ENCODE results near the gene TLE2. TPM values are rescaled to one million over a fixed set of nuclear protein-coding genes. Genes with fewer than 3 reads are reported as not detected.

Gene TLE2
- total RNA-seq, 1 experiment from 2014 or later, result 3.0 TPM

- no peak overlapping the region for H3K4me3 Mint-ChIP-seq (ENCODE audit: unreplicated experiment)
- ChIA-PET POLR2A (no interaction called here), CTCF (no interaction called here)
- TF ChIP-seq CTCF (IDR thresholded peaks at IDR 0.05; ENCODE audit: unreplicated experiment), result no peak
- H3K27me3 Mint-ChIP-seq (ENCODE audit: insufficient read depth, unreplicated experiment), result no peaks in the 10 kb centered on the region
- H3K36me3 Mint-ChIP-seq (ENCODE audit: insufficient read depth, unreplicated experiment), result no peaks in the 10 kb centered on the region
- no peaks in the 10 kb centered on the region for H3K4me1 Mint-ChIP-seq (ENCODE audit: insufficient read depth, unreplicated experiment)
- H3K9me3 Mint-ChIP-seq (ENCODE audit: unreplicated experiment), result no peaks in the 10 kb centered on the region
- BruUV-seq (replicated peaks), result no TSS peak
- intact Hi-C loops (cut with micrococcal nuclease), result no loop called here
- no peak overlapping the region for H3K27ac Mint-ChIP-seq (ENCODE audit: low read depth, unreplicated experiment)
- no peak for DNase-seq (ENCODE audit: unreplicated experiment)
These were observed 11.2 kb downstream of the TLE2 start for GRCh38 chr19:3017923-3018322.

DNA sequence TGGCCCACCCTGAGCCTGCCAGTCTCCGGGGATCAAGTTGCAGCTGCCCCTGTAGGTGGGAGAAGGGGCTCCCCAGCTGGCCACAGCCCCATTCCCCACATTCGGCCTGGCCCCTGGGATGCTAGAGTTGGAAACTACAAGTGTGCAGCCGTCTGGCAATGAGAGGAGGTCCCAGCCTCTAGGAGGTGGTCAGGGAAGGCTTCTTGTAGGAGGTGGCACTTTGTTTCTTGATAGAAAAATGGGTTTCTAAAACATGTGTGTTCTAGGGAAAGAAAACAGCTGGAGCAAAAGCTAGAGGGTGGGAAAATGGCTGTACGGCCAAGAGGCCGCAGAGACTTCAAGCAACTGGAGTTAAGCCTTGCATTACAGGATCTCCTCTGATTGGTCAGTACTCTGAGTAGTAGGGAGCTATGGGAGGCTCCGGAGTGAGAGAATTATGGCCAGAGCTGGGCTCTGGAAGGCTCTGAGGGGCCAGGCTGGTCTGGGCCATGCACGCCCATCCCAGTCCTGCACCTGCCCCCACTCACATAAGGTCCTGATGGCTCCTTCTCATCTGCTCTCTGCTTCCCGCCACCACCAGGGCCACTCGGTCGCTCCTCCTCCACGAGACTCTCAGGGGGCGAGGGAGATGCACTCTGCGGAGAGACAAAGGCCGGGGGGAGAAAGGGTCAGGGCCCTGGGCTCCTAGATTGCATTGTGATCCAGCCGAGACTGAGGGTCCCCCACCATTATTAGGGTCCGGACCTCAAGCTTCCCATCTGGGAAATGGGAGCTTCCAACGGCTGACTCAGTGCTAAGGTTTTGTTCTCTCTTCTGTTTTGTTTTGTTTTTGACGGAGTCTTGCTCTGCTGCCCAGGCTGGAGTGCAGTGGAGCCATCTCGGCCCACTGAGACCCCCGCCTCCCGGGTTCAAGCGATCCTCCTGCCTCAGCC lies 13.7 kb downstream of the TLE2 start:
- ChIA-PET POLR2A (no interaction called here), CTCF (interaction anchor here (0.7 kb wide), 1 partner anchor 13 kb away, joined by 3 read pairs; no protein-coding TSS in a partner anchor)
- no TSS peak for BruUV-seq (replicated peaks)
- DNase-seq (ENCODE audit: unreplicated experiment), result no peak
- Mint-ChIP-seq H3K27me3 (ENCODE audit: insufficient read depth, unreplicated experiment) (no peaks in the 10 kb centered on the region), H3K36me3 (ENCODE audit: insufficient read depth, unreplicated experiment) (no peaks in the 10 kb centered on the region), H3K4me3 (ENCODE audit: unreplicated experiment) (no peak overlapping the region), H3K9me3 (ENCODE audit: unreplicated experiment) (no peaks in the 10 kb centered on the region), H3K27ac (ENCODE audit: low read depth, unreplicated experiment) (no peak overlapping the region), H3K4me1 (ENCODE audit: insufficient read depth, unreplicated experiment) (no peaks in the 10 kb centered on the region)
- intact Hi-C loops (cut with micrococcal nuclease), result no loop called here
- no peak for TF ChIP-seq CTCF (IDR thresholded peaks at IDR 0.05; ENCODE audit: unreplicated experiment)

DNA sequence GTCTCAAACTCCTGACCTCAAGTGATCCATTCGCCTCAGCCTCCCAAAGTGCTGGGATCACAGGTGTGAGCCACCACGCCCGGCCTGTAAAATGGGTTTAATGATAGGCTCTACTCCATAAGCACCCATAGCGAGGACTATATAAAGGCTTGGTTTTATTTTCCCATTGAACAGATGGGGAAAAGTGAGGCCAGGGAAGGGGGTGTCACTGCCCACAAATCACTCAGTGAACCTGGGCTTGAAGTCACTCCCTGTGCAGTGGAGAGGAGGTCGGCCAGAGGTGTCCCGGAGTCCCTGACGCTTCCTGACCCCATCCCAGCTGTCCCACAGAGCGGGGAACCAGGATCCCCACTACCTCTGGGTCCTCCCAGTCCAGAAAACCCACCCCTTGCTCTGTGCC lies 14.9 kb downstream of the TLE2 start:
- H3K27me3 Mint-ChIP-seq (ENCODE audit: insufficient read depth, unreplicated experiment), result no peaks in the 10 kb centered on the region
- no peak overlapping the region for H3K4me3 Mint-ChIP-seq (ENCODE audit: unreplicated experiment)
- BruUV-seq (replicated peaks), result no TSS peak
- intact Hi-C loops (cut with micrococcal nuclease), result no loop called here
- POLR2A ChIA-PET, result interaction anchor here (0.7 kb wide), 1 partner anchor 18 kb away, joined by 3 read pairs; no protein-coding TSS in a partner anchor
- CTCF ChIA-PET, result interaction anchor here (0.6 kb wide), 1 partner anchor 8 kb away, joined by 3 read pairs; no protein-coding TSS in a partner anchor
- no peak for TF ChIP-seq CTCF (IDR thresholded peaks at IDR 0.05; ENCODE audit: unreplicated experiment)
- H3K36me3 Mint-ChIP-seq (ENCODE audit: insufficient read depth, unreplicated experiment), result no peaks in the 10 kb centered on the region
- no peaks in the 10 kb centered on the region for H3K9me3 Mint-ChIP-seq (ENCODE audit: unreplicated experiment)
- DNase-seq (ENCODE audit: unreplicated experiment), result no peak
- no peak overlapping the region for H3K27ac Mint-ChIP-seq (ENCODE audit: low read depth, unreplicated experiment)
- no peaks in the 10 kb centered on the region for H3K4me1 Mint-ChIP-seq (ENCODE audit: insufficient read depth, unreplicated experiment)

- H3K27me3 Mint-ChIP-seq (ENCODE audit: insufficient read depth, unreplicated experiment), result no peaks in the 10 kb centered on the region
- H3K36me3 Mint-ChIP-seq (ENCODE audit: insufficient read depth, unreplicated experiment), result no peaks in the 10 kb centered on the region
- H3K4me1 Mint-ChIP-seq (ENCODE audit: insufficient read depth, unreplicated experiment), result no peaks in the 10 kb centered on the region
- no peaks in the 10 kb centered on the region for H3K9me3 Mint-ChIP-seq (ENCODE audit: unreplicated experiment)
- CTCF ChIA-PET, result interaction anchor here (1.3 kb wide), 1 partner anchor 23 kb away, joined by 3 read pairs; no protein-coding TSS in a partner anchor
- BruUV-seq (replicated peaks), result no TSS peak
- POLR2A ChIA-PET, result interaction anchor here (1.2 kb wide), 1 partner anchor 11 kb away, joined by 4 read pairs; no protein-coding TSS in a partner anchor
- no peak overlapping the region for H3K4me3 Mint-ChIP-seq (ENCODE audit: unreplicated experiment)
- TF ChIP-seq CTCF (IDR thresholded peaks at IDR 0.05; ENCODE audit: unreplicated experiment), result no peak
- no peak for DNase-seq (ENCODE audit: unreplicated experiment)
- intact Hi-C loops (cut with micrococcal nuclease), result no loop called here
- no peak overlapping the region for H3K27ac Mint-ChIP-seq (ENCODE audit: low read depth, unreplicated experiment)
These were observed 15.8 kb downstream of the TLE2 start for GRCh38 chr19:3013263-3013725.

All from MCF 10A (cell line).